T47D (cell line): Measurements from ENCODE around the gene NCKAP1.
A peak's percentile ranks its signal among the peaks of the same experiment; 100 is the strongest.
"Not testable (repeated sequence)": the region's sequence is repeated elsewhere in the genome, so short reads cannot be mapped to it uniquely, and the experiment has no call there.

ENCODE experiments used
- DNase-seq, 2 experiments: peaks; one replicate each; pipeline versions ENCODE4 v3.0.0 to v3.0.0-alpha.2; 2011 to 2012; ENCODE audit warnings: low read depth in 1 of 2, low spot score in 1 of 2
- JUND ChIP-seq: IDR thresholded peaks from 2 replicates; pipeline ENCODE4 v1.6.1; 2012; ENCODE audit warnings: low read depth
- in situ Hi-C: cut with HindIII; loops from 2 replicates; pipeline ENCODE4 v1.10.0; 2016; ENCODE audit warnings: low sequenced_read_pairs, low pct_unique_long_range_greater_than_20kb

The NCKAP1 gene

DNA sequence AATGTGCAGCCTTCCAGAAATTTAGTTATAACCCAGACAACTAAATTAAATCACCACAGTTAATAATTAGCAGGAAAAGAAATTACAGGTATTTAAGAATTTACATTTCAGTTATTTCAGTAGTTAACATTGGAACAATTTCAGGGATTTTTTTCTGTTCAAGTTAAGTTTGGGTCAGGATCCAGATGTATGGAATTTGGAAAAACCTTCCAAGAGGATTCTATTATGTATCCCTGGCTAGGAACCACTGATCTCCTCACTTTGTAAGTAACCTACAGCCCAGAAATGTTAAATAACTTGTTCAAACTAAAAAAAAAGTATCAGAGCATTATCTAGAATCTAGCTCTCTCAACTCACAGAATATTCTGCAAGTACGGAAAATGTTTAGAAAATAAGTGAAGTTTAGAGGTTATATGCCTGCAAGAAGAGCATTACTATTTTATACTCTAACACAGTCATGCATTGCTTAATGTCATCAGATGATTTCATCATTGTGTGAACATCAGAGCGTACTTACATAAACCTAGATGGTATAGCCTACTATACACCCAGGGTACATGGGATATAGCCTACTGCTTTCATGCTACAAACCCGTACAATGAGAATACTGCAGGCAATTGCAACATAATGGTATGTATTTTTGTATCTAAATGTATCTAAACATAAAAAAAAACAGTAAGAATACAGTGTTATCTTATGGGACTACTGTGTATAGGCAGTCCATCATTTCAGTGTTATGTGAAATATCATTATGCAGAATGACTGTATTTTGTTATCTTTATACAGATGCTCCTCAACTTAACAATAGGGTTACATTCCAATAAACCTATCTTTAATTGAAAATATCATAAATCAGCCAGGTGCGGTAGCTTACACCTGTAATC is 6.1 kb downstream of the NCKAP1 start:
- DNase-seq: peak in 1 of 2 experiments; percentile 11
- in situ Hi-C loops: no loop called here
- TF ChIP-seq JUND: no peak

- no peak for TF ChIP-seq JUND
- in situ Hi-C loops: no loop called here
- no peak for DNase-seq
Measured at GRCh38 chr2:183029219-183029618, 9.0 kb downstream of the NCKAP1 start.

DNA sequence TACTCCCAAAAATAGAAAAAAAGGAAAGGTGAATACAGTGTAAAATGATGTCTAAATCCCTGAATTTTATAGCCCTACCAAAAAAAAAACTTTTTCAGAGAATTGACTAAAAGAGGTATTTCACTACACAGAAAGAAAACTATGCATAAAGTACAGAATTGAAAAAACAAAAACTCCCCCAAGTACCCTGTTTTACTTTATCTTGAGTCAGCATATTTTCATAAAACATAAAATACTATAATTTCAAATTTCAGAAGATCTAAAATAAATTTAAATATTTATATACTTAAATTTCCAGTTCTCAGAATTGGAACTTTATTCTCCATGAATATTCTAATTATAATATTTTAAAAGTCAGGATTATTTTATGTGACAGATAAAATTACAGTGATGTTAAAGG is 10.1 kb downstream of the NCKAP1 start:
- in situ Hi-C loops: no loop called here
- TF ChIP-seq JUND: no peak
- DNase-seq: no peak

GRCh38 chr2:183027443-183027842 is 10.8 kb downstream of the NCKAP1 start:
- DNase-seq: no peak
- no peak for TF ChIP-seq JUND
- in situ Hi-C loops: no loop called here

DNA sequence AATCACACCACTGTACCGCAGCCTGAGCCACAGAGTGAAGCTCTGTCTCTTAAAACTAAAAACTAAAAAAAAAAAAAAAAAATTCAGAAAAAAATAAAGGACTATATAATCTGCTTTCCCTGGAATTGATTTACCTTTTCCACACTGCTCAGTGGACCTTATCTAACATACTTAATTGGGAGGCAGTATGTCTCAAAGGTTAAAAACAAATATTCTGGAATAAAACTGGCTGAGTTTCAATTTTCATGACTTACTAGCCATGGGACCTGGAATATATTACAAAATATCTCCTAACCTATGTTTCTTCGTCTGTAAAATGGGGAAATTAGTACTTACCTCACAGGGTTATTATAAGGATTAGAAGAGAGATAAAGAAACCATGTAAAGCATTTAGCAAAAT is 11.8 kb downstream of the NCKAP1 start:
- in situ Hi-C loops: no loop called here
- no peak for DNase-seq
- no peak for TF ChIP-seq JUND

GRCh38 chr2:183025993-183026392 is 12.3 kb downstream of the NCKAP1 start:
- DNase-seq: no peak

GRCh38 chr2:183024339-183025095 is 13.7 kb downstream of the NCKAP1 start:
- TF ChIP-seq JUND: no peak
- in situ Hi-C loops: no loop called here
- no peak for DNase-seq

More at GRCh38 chr2:183025993-183026392, 12.3 kb downstream of the NCKAP1 start:
- no peak for TF ChIP-seq JUND
- in situ Hi-C loops: no loop called here

DNA sequence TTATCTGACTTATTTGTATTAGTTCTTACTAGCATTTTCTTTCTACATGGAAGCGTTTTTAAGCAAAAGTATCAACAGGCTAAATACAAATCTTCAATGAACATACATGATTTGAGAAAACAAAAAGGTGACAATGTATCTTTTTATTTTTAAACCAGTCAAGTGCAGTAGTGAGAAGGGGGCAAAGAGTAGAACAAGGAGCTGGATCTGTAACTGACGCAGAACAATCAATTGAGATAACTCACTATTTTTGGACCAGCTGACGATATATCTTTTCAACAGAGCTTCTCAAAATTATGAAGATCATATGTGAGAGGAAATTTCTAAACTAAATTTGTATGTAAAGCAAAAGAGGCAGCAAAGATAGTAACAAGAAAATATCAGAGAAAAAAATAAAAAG is 15.5 kb downstream of the NCKAP1 start:
- DNase-seq: no peak
- TF ChIP-seq JUND: no peak
- in situ Hi-C loops: no loop called here

GRCh38 chr2:183021613-183022012 is 16.6 kb downstream of the NCKAP1 start:
- DNase-seq: no peak
- in situ Hi-C loops: no loop called here

DNA sequence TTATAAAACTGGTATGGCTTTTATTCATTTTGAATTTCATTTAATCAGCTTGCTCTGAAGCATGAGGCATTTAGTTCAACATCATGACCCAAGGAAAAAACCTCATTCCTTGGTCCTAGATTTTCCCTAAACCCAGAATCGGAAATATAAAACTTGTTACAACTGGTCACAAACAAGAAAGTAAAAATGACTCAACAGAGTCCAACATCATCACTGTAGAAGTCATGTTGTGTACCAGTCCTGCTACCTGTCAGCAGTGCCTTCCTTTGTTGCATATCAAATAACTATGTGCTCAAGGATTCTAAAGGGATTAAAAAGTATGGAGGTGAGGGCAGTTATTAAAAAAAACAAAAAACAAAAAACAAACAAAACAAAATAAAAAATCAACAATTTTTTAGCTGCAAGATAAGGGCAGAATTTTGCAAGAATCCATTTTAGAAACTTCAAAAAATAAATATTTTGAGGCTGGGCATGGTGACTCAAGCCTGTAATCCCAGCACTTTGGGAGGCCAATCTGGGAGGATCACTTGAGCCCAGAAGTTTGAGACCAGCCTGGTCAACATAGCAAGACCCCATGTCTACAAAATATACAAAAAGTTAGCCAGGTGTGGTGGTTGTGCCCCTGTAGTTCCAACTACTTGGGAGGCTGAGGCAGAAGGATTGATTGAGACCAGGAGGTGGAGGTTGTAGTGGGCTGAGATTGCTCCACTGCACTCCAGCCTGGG is 18.4 kb downstream of the NCKAP1 start:
- TF ChIP-seq JUND: no peak
- in situ Hi-C loops: no loop called here
- DNase-seq: no peak

More at GRCh38 chr2:183021613-183022012, 16.6 kb downstream of the NCKAP1 start:
- no peak for TF ChIP-seq JUND

GRCh38 chr2:183017845-183018244 is 20.4 kb downstream of the NCKAP1 start:
- DNase-seq, in situ Hi-C loops: not testable (repeated sequence)

DNA sequence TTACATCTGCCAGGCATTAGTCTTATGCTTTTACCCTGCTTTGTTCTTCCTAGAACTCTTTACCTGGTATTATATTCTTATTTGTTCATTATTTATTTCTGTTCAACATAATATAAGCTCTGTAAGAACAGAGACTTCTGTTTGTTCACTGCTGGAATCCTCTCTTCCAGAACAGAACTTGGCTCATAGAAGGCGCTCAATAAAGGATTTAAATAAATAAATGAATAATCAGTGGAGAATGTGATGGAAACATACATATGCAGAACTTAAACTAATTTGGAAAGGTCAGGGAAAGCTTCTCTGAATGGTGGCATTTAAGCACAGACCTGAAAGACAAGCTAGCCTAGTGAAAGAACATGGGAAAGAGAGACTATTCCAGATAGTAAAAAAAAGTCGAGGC is 24.3 kb downstream of the NCKAP1 start:
- in situ Hi-C loops: no loop called here
- no peak for DNase-seq
- TF ChIP-seq JUND: no peak

DNA sequence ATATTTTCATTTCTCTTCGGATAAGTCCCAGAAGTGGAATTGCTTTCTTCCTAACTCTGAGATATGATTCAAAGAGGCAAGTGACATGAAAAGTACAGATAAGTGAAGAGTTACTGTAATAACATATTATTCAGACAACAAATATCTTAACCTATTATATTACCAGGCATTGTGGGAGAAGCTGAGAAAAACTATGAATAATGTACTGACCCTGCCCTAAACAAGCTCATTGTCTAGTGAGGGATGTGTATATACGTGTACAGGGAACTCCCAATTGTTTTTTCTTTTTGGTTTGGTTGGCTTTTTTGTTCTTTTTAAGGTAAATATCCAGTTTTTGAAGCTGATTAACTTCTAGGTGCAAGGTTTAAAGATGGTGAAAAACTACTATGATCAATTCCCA is 26.5 kb downstream of the NCKAP1 start:
- in situ Hi-C loops: no loop called here
- DNase-seq: no peak
- no peak for TF ChIP-seq JUND
